SK-N-SH treated with all-trans-retinoic acid at 6 μM for 48 hours (cell line): Measurements from ENCODE around the gene RBPMS2.

ENCODE experiments used
- ATAC-seq: fragments of 200-7000 bp; cut with Tn5 transposase; 3 replicates; pipeline ENCODE4 v1.9.1; 2020; ENCODE audit warnings: mild to moderate bottlenecking, moderate library complexity
- ARNTL ChIP-seq: fragments of 450-650 bp; formaldehyde crosslinking; IDR thresholded peaks from 2 replicates; pipeline ENCODE4 v1.5.0; 2020; ENCODE audit warnings: low read depth, mild to moderate bottlenecking, moderate library complexity, borderline replicate concordance
- BACH2 ChIP-seq: fragments of 250-450 bp; sonication (Bioruptor Pico); IDR thresholded peaks from 2 replicates; pipeline ENCODE4 v1.9.0; 2021; ENCODE audit warnings: mild to moderate bottlenecking, borderline replicate concordance
- CSDC2 ChIP-seq: fragments of 250-450 bp; sonication (Bioruptor Pico); IDR thresholded peaks from 2 replicates; pipeline ENCODE4 v1.5.0; 2020; ENCODE audit warnings: mild to moderate bottlenecking, moderate library complexity
- CSRNP3 ChIP-seq: fragments of 250-450 bp; sonication (Bioruptor Pico); IDR thresholded peaks from 2 replicates; pipeline ENCODE4 v1.5.1; 2021; ENCODE audit warnings: mild to moderate bottlenecking, moderate library complexity
- ESRRG ChIP-seq: fragments of 250-450 bp; sonication (Bioruptor Pico); IDR thresholded peaks from 2 replicates; pipeline ENCODE4 v1.6.1; 2021; ENCODE audit warnings: mild to moderate bottlenecking
- GLIS3 ChIP-seq: fragments of 250-450 bp; sonication (Bioruptor Pico); IDR thresholded peaks from 2 replicates; pipeline ENCODE4 v1.5.0; 2020; ENCODE audit warnings: mild to moderate bottlenecking, moderate library complexity
- OSR1 ChIP-seq: fragments of 250-450 bp; sonication (Bioruptor Pico); IDR thresholded peaks from 2 replicates; pipeline ENCODE4 v1.8.0; 2022; ENCODE audit warnings: moderate library complexity, mild to moderate bottlenecking, inconsistent platforms
- PATZ1 ChIP-seq: fragments of 250-450 bp; sonication (Bioruptor Pico); IDR thresholded peaks from 2 replicates; pipeline ENCODE4 v1.8.0; 2020; ENCODE audit warnings: mild to moderate bottlenecking, moderate library complexity, borderline replicate concordance
- PPARA ChIP-seq: fragments of 250-450 bp; sonication (Bioruptor Pico); IDR thresholded peaks from 2 replicates; pipeline ENCODE4 v1.5.0; 2020; ENCODE audit warnings: mild to moderate bottlenecking, borderline replicate concordance
- RARB ChIP-seq: fragments of 250-450 bp; sonication (Bioruptor Pico); IDR thresholded peaks from 2 replicates; pipeline ENCODE4 v1.8.0; 2021; ENCODE audit warnings: mild to moderate bottlenecking, moderate library complexity
- SNAI2 ChIP-seq: fragments of 250-450 bp; sonication (Bioruptor Pico); IDR thresholded peaks from 2 replicates; pipeline ENCODE4 v1.5.0; 2020; ENCODE audit warnings: mild to moderate bottlenecking, moderate library complexity
- TCF4 ChIP-seq: fragments of 250-450 bp; sonication (Bioruptor Pico); IDR thresholded peaks from 2 replicates; pipeline ENCODE4 v1.8.0; 2021; ENCODE audit warnings: mild to moderate bottlenecking, moderate library complexity, borderline replicate concordance
- TOX ChIP-seq: fragments of 250-450 bp; sonication (Bioruptor Pico); IDR thresholded peaks from 2 replicates; pipeline ENCODE4 v1.8.0; 2021; ENCODE audit warnings: mild to moderate bottlenecking, moderate library complexity, borderline replicate concordance
- ZC3H10 ChIP-seq: fragments of 250-450 bp; sonication (Bioruptor Pico); IDR thresholded peaks from 2 replicates; pipeline ENCODE4 v1.5.1; 2021; ENCODE audit warnings: mild to moderate bottlenecking, moderate library complexity
- ZFP3 ChIP-seq: fragments of 250-450 bp; sonication (Bioruptor Pico); IDR thresholded peaks from 2 replicates; pipeline ENCODE4 v1.5.0; 2020; ENCODE audit warnings: mild to moderate bottlenecking, moderate library complexity
- ZNF565 ChIP-seq: fragments of 450-650 bp; formaldehyde crosslinking; conservative IDR thresholded peaks from 2 replicates; pipeline ENCODE4 v1.5.0; 2020; ENCODE audit warnings: low read depth, mild to moderate bottlenecking, moderate library complexity
- ZNF70 ChIP-seq: fragments of 450-650 bp; formaldehyde crosslinking; IDR thresholded peaks from 2 replicates; pipeline ENCODE4 v1.5.0; 2020; ENCODE audit warnings: mild to moderate bottlenecking, moderate library complexity
- ZNF8 ChIP-seq: fragments of 450-650 bp; formaldehyde crosslinking; IDR thresholded peaks from 2 replicates; pipeline ENCODE4 v1.5.0; 2020; ENCODE audit warnings: mild to moderate bottlenecking, moderate library complexity
- TF ChIP-seq, protein P1 (sequence below): fragments of 250-450 bp; sonication (Bioruptor Pico); IDR thresholded peaks from 2 replicates; pipeline ENCODE4 v1.5.0; 2020; ENCODE audit warnings: mild to moderate bottlenecking, moderate library complexity
- TF ChIP-seq, protein P2 (sequence below): fragments of 250-450 bp; sonication (Bioruptor Pico); IDR thresholded peaks from 2 replicates; pipeline ENCODE4 v1.5.1; 2020; ENCODE audit warnings: low read depth, mild to moderate bottlenecking, moderate library complexity
- TF ChIP-seq, protein P3 (sequence below): fragments of 250-450 bp; sonication (Bioruptor Pico); IDR thresholded peaks from 2 replicates; pipeline ENCODE4 v1.8.0; 2021; ENCODE audit warnings: low read depth, mild to moderate bottlenecking, moderate library complexity, borderline replicate concordance

RBPMS2 gene

DNA sequence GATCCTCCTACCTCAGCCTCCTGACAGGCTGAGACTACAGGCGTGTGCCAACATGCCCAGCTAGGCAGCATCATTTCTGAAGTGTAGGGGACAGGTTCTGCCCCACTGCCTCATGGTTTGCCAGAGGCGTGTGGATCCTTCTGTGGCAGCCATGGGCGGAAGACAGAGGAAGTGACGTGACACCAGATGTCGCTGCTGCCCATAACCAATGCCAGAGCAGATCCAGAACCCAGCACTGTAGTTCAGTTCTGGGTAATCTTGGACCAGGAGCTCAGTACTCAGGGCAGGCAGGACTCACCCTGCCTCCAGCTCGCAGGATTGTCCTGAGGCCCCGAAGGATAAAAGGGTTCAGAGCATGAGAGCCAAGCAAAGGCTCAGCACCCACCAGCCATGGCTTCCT is 8.2 kb downstream of the RBPMS2 start:
- no peak; the same call in 2 of the 3 replicates for ATAC-seq
- TF ChIP-seq SNAI2 (CRISPR knock-in tag) (no peak), GLIS3 (CRISPR knock-in tag) (no peak), RARB (CRISPR knock-in tag) (no peak), CSDC2 (CRISPR knock-in tag) (no peak), ZFP3 (CRISPR knock-in tag) (no peak), ARNTL (CRISPR knock-in tag) (no peak), TCF4 (CRISPR knock-in tag) (no peak), PPARA (CRISPR knock-in tag) (no peak), TOX (no peak), ZNF8 (CRISPR knock-in tag) (no peak), ZNF70 (CRISPR knock-in tag) (no peak), PATZ1 (no peak), OSR1 (CRISPR knock-in tag) (no peak), BACH2 (CRISPR knock-in tag) (no peak), ZNF565 (CRISPR knock-in tag) (no peak)
- TF ChIP-seq, protein P1, sequence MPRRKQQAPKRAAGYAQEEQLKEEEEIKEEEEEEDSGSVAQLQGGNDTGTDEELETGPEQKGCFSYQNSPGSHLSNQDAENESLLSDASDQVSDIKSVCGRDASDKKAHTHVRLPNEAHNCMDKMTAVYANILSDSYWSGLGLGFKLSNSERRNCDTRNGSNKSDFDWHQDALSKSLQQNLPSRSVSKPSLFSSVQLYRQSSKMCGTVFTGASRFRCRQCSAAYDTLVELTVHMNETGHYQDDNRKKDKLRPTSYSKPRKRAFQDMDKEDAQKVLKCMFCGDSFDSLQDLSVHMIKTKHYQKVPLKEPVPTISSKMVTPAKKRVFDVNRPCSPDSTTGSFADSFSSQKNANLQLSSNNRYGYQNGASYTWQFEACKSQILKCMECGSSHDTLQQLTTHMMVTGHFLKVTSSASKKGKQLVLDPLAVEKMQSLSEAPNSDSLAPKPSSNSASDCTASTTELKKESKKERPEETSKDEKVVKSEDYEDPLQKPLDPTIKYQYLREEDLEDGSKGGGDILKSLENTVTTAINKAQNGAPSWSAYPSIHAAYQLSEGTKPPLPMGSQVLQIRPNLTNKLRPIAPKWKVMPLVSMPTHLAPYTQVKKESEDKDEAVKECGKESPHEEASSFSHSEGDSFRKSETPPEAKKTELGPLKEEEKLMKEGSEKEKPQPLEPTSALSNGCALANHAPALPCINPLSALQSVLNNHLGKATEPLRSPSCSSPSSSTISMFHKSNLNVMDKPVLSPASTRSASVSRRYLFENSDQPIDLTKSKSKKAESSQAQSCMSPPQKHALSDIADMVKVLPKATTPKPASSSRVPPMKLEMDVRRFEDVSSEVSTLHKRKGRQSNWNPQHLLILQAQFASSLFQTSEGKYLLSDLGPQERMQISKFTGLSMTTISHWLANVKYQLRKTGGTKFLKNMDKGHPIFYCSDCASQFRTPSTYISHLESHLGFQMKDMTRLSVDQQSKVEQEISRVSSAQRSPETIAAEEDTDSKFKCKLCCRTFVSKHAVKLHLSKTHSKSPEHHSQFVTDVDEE (CRISPR knock-in tag): no peak
- TF ChIP-seq, protein P2, sequence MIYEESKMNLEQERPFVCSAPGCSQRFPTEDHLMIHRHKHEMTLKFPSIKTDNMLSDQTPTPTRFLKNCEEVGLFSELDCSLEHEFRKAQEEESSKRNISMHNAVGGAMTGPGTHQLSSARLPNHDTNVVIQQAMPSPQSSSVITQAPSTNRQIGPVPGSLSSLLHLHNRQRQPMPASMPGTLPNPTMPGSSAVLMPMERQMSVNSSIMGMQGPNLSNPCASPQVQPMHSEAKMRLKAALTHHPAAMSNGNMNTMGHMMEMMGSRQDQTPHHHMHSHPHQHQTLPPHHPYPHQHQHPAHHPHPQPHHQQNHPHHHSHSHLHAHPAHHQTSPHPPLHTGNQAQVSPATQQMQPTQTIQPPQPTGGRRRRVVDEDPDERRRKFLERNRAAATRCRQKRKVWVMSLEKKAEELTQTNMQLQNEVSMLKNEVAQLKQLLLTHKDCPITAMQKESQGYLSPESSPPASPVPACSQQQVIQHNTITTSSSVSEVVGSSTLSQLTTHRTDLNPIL (CRISPR knock-in tag): no peak

GRCh38 chr15:64766058-64766457 is 9.3 kb downstream of the RBPMS2 start:
- TF ChIP-seq OSR1 (CRISPR knock-in tag) (no peak), CSRNP3 (no peak), CSDC2 (CRISPR knock-in tag) (no peak), ZC3H10 (CRISPR knock-in tag) (no peak), SNAI2 (CRISPR knock-in tag) (no peak), BACH2 (CRISPR knock-in tag) (no peak), ZFP3 (CRISPR knock-in tag) (no peak), PPARA (CRISPR knock-in tag) (no peak), ZNF565 (CRISPR knock-in tag) (no peak), GLIS3 (CRISPR knock-in tag) (no peak), ESRRG (CRISPR knock-in tag) (no peak), RARB (CRISPR knock-in tag) (no peak), TCF4 (CRISPR knock-in tag) (no peak)
- TF ChIP-seq, protein P3, sequence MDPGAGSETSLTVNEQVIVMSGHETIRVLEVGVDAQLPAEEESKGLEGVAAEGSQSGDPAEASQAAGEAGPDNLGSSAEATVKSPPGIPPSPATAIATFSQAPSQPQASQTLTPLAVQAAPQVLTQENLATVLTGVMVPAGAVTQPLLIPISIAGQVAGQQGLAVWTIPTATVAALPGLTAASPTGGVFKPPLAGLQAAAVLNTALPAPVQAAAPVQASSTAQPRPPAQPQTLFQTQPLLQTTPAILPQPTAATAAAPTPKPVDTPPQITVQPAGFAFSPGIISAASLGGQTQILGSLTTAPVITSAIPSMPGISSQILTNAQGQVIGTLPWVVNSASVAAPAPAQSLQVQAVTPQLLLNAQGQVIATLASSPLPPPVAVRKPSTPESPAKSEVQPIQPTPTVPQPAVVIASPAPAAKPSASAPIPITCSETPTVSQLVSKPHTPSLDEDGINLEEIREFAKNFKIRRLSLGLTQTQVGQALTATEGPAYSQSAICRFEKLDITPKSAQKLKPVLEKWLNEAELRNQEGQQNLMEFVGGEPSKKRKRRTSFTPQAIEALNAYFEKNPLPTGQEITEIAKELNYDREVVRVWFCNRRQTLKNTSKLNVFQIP (CRISPR knock-in tag): no peak
- TF ChIP-seq, protein P1 (CRISPR knock-in tag): no peak
- TF ChIP-seq, protein P2 (CRISPR knock-in tag): no peak
- ATAC-seq: no peak
